ENCODE measurements around the gene CH25H. TPM values are rescaled to one million over a fixed set of nuclear protein-coding genes. Genes with fewer than 3 reads are reported as not detected.
A peak's percentile ranks its signal among the peaks of the same experiment; 100 is the strongest.
"Not testable (repeated sequence)": the region's sequence is repeated elsewhere in the genome, so short reads cannot be mapped to it uniquely, and the experiment has no call there.

CH25H gene
- total RNA-seq, 1 experiment from 2014 or later = 0.06 TPM

GRCh38 chr10:89201345-89202032, 5.6 kb downstream of the CH25H start:
- no peak for DNase-seq (ENCODE audit: low read depth)

DNA sequence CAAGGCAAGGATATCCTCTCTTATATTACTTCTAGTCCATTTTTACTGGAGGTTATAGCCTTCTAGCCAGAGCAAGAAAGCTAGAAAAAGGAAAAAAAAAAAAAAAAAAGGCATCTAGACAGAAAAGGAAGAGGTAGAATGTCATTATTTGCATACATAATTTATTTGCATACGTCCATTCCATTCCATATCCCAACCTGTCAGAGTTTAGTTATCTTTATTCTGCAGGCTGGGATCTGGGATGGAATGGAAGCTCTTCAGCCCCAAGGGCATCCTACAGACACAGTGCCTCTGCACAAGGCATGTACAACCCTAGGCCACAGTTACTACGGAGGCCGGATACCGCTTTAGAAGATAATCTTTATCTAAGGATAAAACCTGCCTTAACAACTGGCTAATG, 9.6 kb downstream of the CH25H start:
- DNase-seq (ENCODE audit: low read depth) = no peak

- DNase-seq (ENCODE audit: low read depth) = not testable (repeated sequence)
Measured at GRCh38 chr10:89191301-89191700, 15.8 kb downstream of the CH25H start.

DNA sequence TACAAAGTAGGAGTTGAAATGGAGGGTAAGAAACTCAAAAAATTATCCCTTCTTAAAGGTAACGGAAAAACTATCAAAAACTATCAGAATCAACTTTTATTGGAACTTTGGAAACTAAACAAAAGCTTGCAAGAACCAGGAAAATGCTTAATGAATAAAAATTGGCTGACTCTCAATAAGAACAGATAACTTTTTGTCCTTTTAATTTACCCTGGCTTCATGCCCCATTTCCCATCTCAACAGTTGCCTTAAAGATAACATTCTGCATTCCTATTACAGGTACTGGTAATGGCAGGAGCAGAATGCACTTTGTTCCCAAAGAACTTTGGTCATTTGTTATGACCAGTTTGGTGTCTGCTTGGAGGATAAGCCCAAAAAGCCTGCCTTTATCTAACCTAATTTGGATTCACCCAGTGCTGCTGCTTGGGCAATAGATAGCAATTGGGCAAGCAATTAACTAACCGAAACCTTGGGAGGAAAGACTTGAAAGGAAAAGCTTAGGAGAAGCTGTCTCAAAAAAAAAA, 17.8 kb downstream of the CH25H start:
- DNase-seq (ENCODE audit: low read depth) = no peak

DNA sequence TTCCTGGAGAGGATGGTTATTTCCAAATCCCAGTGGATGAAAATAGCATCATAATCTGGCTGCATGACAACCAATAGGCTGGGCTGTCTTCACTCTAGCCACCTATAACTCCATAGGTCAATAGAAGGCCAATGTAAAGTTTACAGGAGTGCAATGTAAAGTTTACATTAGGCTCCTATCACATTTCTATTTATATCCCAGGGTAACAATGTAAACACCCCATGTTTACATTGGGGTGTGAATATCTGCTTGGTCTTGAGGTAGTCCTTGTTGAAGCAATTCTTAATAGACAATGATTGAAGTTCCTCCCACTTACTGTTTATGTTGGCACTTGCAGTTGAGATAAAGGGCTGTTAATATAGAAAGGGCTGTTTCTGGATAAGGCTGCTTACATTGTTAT, 21.5 kb downstream of the CH25H start:
- DNase-seq (ENCODE audit: low read depth) = no peak

GRCh38 chr10:89184638-89185037, 22.5 kb downstream of the CH25H start:
- DNase-seq (ENCODE audit: low read depth) = no peak

GRCh38 chr10:89183571-89183970, 23.5 kb downstream of the CH25H start:
- DNase-seq (ENCODE audit: low read depth) = peak; percentile 31

GRCh38 chr10:89182894-89183293, 24.2 kb downstream of the CH25H start:
- no peak for DNase-seq (ENCODE audit: low read depth)

DNA sequence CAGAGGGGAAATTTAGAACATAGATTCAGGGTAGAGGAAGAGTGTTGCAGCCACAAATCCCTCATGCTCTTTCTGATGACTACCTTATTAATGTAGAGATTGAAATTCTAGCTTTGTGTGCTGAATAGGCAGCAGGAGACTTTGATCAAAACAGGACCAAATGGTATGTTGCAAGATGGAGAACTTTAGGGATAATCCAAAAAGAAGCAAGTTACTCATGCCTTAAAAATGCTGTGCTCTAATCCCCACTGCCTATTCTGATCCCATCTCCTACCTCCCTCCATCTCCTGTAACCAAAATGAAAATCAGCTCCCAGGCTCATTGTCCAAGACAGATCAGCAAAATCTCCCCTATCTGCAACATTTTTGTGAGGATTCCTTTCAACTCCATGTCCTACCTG, 31.3 kb downstream of the CH25H start:
- DNase-seq (ENCODE audit: low read depth) = peak; percentile 26

- DNase-seq (ENCODE audit: low read depth) = peak; percentile 34
Measured at GRCh38 chr10:89173075-89173474, 34.0 kb downstream of the CH25H start.

DNA sequence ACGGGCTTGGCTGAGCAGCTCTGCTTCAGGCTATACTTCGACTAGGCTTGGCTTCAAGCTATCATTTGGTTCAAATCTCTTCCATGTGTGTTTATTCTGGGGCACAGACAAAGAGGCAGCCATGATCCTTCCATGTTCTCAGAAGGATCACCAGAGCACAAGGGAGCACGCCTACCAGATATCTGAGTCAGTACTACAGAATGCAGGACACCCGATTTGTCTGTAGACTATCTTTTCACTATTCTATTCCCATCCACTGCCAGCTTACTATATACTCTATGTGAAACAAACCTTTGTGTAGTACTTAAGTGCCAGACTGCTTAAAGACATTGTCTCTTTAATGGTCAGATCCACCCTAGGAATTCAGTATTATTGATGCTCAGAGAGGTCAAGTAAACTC, 35.1 kb downstream of the CH25H start:
- DNase-seq (ENCODE audit: low read depth) = peak; percentile 53

GRCh38 chr10:89171263-89171872, 35.7 kb downstream of the CH25H start:
- DNase-seq (ENCODE audit: low read depth) = peak; percentile 36

DNA sequence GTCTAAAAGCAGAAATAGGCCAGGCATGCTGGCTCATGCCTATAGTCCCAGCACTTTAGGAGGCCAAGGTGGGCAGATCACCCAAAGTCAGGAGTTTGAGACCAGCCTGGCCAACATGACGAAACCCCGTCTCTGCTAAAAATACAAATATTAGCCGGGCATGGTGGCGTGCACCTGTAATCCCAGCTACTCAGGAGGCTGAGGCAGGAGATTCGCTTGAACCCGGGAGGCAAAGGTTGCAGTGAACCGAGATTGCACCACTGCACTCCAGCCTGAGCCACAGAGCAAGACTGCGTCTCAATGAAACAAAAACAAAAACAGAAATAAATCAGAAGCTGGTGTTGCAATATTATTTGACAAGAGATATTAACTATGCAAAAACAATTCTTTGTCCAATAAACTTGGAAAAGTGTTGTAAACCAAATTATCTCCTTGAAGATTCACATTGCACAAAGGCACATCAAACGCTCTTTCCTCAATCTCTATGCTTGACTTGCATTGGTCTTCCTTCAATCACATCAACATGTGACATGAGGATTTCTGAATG, 38.7 kb downstream of the CH25H start:
- DNase-seq (ENCODE audit: low read depth) = not testable (repeated sequence)

DNA sequence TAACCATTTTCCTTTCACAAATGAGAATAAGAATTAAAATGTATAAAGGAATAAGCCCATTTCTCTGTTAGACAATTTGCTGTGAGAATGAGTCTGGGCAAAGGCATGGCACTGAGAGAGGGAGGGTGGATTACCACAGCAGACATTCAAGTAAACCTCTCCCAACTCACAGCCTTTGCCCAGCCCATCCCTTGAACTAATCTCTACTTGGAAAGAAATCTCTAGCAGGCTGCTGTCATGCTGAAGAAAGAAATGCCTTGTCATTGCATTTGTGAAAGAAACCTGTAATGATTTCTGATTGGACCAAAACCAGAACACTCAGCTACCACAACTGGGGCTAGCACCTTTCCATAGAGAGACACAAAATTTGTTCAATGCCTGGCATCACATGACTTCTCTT, 39.2 kb downstream of the CH25H start:
- DNase-seq (ENCODE audit: low read depth) = no peak

- DNase-seq (ENCODE audit: low read depth) = peak; percentile 83
Measured at GRCh38 chr10:89165923-89166322, 41.2 kb downstream of the CH25H start.

GRCh38 chr10:89164920-89165319, 42.2 kb downstream of the CH25H start:
- no peak for DNase-seq (ENCODE audit: low read depth)

GRCh38 chr10:89164080-89164479, 43.0 kb downstream of the CH25H start:
- DNase-seq (ENCODE audit: low read depth) = no peak

DNA sequence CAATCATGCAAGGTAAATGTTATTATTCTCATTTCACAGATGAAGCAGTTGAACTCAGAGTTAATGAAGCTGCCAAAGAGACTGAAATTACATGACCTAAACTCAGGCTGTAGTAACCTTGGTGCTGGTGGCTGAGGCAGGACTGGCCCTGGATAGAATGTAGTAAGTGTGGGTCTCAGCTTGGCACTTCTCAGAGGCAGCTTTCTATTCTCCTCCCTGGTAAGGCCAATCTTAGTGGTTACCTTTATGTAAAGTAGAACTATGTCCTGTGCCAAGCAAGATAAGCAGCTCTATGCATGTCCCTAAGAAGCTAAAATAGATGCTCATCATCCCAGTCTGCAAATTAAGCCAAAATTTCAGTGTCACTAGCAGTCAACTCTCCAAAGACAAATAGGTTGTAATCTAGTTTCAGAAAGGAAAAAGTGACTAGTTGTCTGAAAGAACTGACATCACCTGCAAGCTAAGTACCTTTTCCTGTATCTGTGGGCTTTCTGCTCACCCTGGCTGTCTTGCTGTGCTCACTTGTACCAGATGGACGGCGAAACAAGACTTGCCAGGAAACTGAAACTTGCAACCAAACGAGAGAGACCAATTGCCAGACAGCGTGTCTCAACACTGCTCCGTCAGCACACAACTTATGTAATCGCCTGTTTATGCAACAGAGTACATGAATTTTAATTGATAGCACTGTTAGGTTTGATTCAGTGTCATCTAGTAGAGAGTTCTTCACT, 43.7 kb downstream of the CH25H start:
- DNase-seq (ENCODE audit: low read depth) = no peak

DNA sequence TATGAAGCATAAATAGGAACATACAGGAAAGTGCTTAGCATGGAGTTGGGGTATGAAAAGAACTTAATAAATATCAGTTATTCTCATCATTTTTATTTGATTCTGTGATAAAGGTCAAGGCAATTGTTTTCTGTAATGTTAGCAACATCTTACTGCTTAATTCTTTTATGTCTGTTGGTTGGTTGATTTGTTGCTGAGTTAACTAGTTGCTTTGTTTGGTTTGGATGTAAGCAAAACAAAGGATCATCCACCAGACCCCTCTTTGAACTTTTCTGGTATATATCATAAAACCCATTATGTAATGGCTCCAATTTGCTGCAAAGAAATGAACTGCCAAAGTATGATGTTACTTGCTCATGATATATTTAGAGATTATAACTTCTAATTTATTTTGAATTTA, 44.5 kb downstream of the CH25H start:
- no peak for DNase-seq (ENCODE audit: low read depth)

DNA sequence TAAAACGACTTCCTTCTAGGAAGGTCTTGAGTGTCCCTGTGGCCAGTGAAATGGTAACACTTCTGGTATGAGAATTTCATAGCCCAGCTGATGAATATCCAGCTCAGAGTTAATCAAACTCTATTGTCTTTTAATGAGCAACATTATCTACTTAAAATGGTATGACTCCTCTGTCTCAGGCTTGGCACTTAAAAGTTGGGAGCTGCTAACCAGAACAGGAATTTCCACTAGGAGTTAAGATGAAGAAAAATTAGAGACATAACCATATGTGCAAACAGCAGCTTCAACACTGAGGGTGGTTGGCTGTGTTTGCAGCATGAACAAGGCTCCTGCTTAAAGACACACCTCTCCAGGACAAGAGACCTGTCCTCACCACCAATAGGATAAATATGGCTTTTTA, 46.8 kb downstream of the CH25H start:
- DNase-seq (ENCODE audit: low read depth) = no peak

- peak; percentile 24 for DNase-seq (ENCODE audit: low read depth)
Measured at GRCh38 chr10:89159761-89160160, 47.4 kb downstream of the CH25H start.

DNA sequence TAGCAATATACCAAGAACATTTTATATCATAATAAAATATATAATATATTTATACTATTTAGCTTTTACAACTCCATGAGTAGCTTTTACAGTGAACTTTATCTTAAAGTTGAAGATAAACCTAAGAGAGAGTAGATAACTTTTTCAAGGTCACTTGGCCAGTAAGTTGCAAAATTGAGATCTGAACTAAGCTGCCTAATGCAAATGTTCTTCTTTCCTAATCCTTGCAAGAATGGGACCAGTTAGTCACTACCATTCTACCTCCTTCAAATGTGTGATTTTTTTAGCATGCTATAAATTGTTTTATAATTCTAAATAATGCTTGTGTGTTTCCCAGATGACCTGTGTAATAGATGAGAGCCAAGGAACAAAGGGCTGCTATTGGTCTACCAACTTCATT, 47.8 kb downstream of the CH25H start:
- DNase-seq (ENCODE audit: low read depth) = no peak

Measured in LHCN-M2 (cell line).